Activated CD8-positive, alpha-beta memory T cell treated with anti-CD3 and anti-CD28 coated beads for 36 hours (primary cell): ENCODE measurements around the gene SORCS1. TPM values are rescaled to one million over a fixed set of nuclear protein-coding genes. Genes with fewer than 3 reads are reported as not detected.

Experiments used
- CTCF ChIA-PET: fragments of 350-600 bp; sonication (Branson Sonifier 250); formaldehyde crosslinking; loops from one replicate; lab custom pipeline; 2021; ENCODE audit warnings: antibody characterized with exemption; lab: Charles Lee
- POLR2A ChIA-PET: fragments of 350-600 bp; sonication (Branson Sonifier 250); formaldehyde crosslinking; loops from one replicate; lab custom pipeline; 2021; ENCODE audit warnings: antibody characterized with exemption; lab: Charles Lee
- total RNA-seq, 2 experiments: library from RNA; stranded (reverse); gene quantifications; one replicate each; pipeline ENCODE4 v1.2.3, GENCODE V29; 2021

Gene SORCS1
- total RNA-seq, 2 experiments from 2014 or later = not detected

GRCh38 chr10:106720683-106721082 is 443.8 kb downstream of the SORCS1 start:
- POLR2A ChIA-PET = no interaction called here
- CTCF ChIA-PET = no interaction called here

- POLR2A ChIA-PET = no interaction called here
- CTCF ChIA-PET = no interaction called here
Measured at GRCh38 chr10:106716381-106716780, 448.1 kb downstream of the SORCS1 start.

- ChIA-PET POLR2A (no interaction called here), CTCF (no interaction called here)
Measured at GRCh38 chr10:106714734-106715555, 449.6 kb downstream of the SORCS1 start.

GRCh38 chr10:106713846-106714245 is 450.7 kb downstream of the SORCS1 start:
- ChIA-PET POLR2A (no interaction called here), CTCF (no interaction called here)

- CTCF ChIA-PET = no interaction called here
- POLR2A ChIA-PET = no interaction called here
Measured at GRCh38 chr10:106712988-106713387, 451.5 kb downstream of the SORCS1 start.

- CTCF ChIA-PET = no interaction called here
- POLR2A ChIA-PET = no interaction called here
Measured at GRCh38 chr10:106711313-106711906, 453.1 kb downstream of the SORCS1 start.

- POLR2A ChIA-PET = no interaction called here
- CTCF ChIA-PET = no interaction called here
Measured at GRCh38 chr10:106708506-106708905, 456.0 kb downstream of the SORCS1 start.

GRCh38 chr10:106707657-106708056 is 456.8 kb downstream of the SORCS1 start:
- ChIA-PET CTCF (no interaction called here), POLR2A (no interaction called here)

GRCh38 chr10:106706127-106706526 is 458.4 kb downstream of the SORCS1 start:
- CTCF ChIA-PET = no interaction called here
- POLR2A ChIA-PET = no interaction called here

GRCh38 chr10:106705681-106706100 is 458.8 kb downstream of the SORCS1 start:
- ChIA-PET CTCF (no interaction called here), POLR2A (no interaction called here)

GRCh38 chr10:106696239-106696638 is 468.3 kb downstream of the SORCS1 start:
- ChIA-PET POLR2A (no interaction called here), CTCF (no interaction called here)

GRCh38 chr10:106694696-106695095 is 469.8 kb downstream of the SORCS1 start:
- ChIA-PET CTCF (no interaction called here), POLR2A (no interaction called here)

GRCh38 chr10:106682175-106682574 is 482.3 kb downstream of the SORCS1 start:
- ChIA-PET POLR2A (no interaction called here), CTCF (no interaction called here)

- ChIA-PET POLR2A (interaction anchor here (0.6 kb wide), 1 partner anchor 631 kb away, joined by 3 read pairs; no protein-coding TSS in a partner anchor), CTCF (no interaction called here)
Measured at GRCh38 chr10:106680061-106680460, 484.4 kb downstream of the SORCS1 start.

GRCh38 chr10:106679314-106679713 is 485.2 kb downstream of the SORCS1 start:
- ChIA-PET CTCF (no interaction called here), POLR2A (interaction anchor here (0.6 kb wide), 1 partner anchor 630 kb away, joined by 3 read pairs; no protein-coding TSS in a partner anchor)

GRCh38 chr10:106672517-106673175 is 491.9 kb downstream of the SORCS1 start:
- POLR2A ChIA-PET = no interaction called here
- CTCF ChIA-PET = no interaction called here

GRCh38 chr10:106661767-106662140 is 502.8 kb downstream of the SORCS1 start:
- ChIA-PET CTCF (no interaction called here), POLR2A (no interaction called here)

- CTCF ChIA-PET = no interaction called here
- POLR2A ChIA-PET = no interaction called here
Measured at GRCh38 chr10:106661133-106661766, 503.3 kb downstream of the SORCS1 start.

- ChIA-PET POLR2A (no interaction called here), CTCF (no interaction called here)
Measured at GRCh38 chr10:106660550-106660949, 504.0 kb downstream of the SORCS1 start.

- POLR2A ChIA-PET = no interaction called here
- CTCF ChIA-PET = no interaction called here
Measured at GRCh38 chr10:106655636-106656035, 508.9 kb downstream of the SORCS1 start.
